ENCODE data around the gene AURKAIP1.
A peak's percentile ranks its signal among the peaks of the same experiment; 100 is the strongest.
"Not testable (repeated sequence)": the region's sequence is repeated elsewhere in the genome, so short reads cannot be mapped to it uniquely, and the experiment has no call there.

Gene AURKAIP1

DNA sequence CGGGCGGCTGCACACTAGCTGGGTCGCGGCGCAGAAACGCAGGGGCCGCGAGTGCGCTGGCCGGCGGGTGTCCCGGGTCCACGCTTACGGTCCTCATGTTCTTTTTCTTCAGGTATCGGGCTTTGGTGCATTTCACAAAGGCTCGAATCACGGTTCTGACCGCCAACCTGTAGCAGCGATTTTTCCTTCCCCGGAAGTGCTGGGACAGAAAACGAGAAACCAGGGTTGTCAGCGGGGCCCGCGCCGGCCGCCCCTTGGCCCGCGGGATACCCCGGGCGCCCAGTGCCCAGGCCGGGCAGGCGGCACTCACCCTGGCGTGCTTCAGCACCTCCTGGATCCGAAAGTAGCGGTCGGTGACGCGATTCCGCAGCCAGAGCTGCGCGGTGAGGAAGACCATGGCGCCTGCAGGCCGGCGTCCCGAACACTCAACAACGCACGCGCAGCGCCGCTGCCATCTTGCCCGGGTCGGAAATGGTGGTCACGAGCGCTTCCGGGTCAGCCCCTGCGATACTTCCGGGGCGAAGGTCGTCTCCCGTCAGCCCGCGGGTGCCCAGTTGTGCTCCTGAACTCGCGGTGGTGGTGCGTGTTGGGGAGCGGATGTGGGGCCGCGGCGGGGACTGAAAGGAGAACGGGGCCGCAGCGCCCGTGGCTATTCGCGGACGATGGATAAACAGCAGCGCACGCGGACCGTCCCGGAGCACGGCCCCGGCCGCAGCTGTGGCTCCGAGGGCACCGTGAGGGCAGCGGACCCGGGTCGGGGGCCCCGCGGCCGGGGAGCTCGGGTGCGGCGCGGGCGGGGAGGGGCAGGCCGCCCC is 32.0 kb upstream of the AURKAIP1 start, which contains the start of gene MRPL20:
TSS of gene MRPL20 (minus strand) at position 473 of the 815 bp plus-strand sequence. CDS start at position 397, 76 bp downstream.
- DNase-seq (ENCODE audit: low read depth in 2 of 2), result peak; percentile 85 to 90

DNA sequence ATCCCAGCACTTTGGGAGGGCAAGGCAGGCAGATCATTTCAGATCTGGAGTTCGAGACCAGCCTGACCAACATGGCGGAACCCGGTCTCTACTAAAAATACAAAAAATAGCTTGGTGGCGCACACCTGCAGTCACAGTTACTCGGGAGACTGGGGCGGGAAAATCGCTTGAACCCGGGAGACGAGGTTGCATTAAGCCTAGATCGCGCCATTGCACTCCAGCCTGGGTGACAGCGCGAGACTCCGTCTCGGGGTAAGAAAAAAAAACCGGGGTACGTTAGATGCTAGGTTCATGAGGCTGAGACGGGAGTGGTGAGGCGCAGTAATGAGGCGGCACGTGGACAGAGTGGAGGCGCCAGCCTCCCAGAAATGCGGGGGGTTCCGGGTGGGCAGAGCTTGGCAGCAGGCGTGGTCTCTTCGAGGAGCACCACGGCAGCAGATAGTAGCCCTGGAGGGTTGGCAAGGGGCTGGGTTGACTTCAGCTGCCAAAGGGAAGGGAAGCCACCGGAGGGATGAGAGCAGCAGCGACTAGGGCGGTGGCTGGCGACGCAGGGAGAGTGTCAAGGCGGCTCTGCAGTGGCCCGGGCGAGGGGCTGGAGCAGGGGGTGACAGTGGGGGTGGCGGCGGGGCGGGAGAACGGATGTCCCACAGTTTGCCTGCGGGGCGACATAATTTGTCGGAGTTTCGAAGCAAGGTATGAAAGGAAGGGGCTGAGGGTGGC is 31.3 kb upstream of the AURKAIP1 start:
- DNase-seq (ENCODE audit: low read depth in 2 of 2), result no peak

DNA sequence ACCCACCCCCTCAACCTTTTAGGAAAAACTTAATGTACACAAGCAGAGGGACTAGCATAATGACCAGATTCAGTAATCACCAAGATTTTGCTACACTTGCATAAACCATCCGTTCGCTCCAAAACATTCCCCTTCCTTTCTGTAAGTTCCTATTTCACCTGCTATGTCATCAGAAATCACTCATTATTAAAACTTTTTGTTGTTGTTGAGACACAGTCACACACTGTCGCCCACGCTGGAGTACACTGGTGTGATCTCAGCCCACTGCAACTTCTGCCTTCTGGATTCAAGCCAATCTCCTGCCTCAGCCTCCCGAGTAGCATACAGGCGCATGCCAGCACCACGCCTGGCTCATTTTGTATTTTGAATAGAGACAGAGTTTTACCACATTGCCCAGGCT is 28.6 kb upstream of the AURKAIP1 start:
- no peak for DNase-seq (ENCODE audit: low read depth in 2 of 2)

DNA sequence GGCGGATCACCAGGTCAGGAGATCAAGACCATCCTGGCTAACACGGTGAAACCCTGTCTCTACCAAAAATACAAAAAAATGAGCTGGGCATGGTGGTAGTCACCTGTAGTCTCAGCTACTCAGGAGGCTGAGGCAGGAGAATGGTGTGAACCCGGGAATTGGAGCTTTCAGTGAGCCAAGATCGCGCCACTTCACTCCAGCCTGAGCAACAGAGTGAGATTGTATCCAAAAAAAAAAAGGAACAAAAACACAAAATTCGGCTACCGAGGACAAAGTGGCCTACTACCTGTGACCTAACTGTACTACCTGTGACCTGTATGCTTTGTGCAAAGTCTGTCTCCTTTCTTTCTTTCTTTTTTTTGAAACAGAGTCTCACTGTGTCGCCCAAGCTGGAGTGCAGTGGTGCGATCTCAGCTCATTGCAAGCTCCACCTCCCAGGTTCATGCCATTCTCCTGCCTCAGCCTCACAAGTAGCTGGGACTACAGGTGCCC is 27.9 kb upstream of the AURKAIP1 start:
- DNase-seq (ENCODE audit: low read depth in 2 of 2), result not testable (repeated sequence)

DNA sequence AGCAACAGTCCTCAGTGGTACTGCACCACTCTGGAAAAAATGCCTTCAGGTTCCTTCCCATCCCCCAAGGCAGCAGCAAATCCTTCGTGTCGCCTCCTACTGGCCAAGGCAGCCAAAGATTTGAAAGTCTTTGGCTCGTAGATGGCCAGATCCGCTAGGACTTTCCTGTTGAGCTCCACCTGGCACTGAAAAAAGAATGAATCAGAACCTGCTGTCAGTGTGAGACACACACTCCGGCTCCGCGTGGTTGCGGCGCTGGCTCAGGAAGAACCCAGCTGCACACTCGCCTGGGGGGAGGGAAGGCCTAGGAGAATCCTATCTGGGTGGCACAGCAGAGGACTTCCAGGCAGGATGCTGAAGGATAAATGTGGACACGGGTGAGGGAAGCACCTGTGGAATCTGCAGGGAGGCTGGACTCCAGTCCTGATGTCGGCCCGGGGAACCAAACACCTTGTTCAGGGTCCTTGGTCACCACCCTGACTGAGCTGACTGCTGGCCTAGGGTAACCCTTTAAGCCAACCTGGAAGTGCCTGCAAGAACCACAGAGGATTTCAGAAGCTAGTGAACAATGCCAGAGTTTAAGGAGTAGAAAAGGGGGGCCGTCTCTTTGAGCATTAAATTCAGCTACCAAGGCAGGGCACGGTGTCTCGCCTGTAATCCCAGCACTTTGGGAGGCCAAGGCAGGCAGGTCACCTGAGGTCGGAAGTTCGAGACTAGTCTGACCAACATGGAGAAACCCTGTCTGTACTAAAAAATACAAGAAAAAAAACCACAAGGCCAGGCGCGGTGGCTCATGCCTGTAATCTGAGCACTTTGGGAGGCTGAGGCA is 27.3 kb upstream of the AURKAIP1 start:
- DNase-seq (ENCODE audit: low read depth in 2 of 2), result no peak

GRCh38 chr1:1401457-1402010 is 26.5 kb upstream of the AURKAIP1 start:
- DNase-seq (ENCODE audit: low read depth in 2 of 2), result no peak

- DNase-seq (ENCODE audit: low read depth in 2 of 2), result no peak
Measured at GRCh38 chr1:1400576-1401456, 25.8 kb upstream of the AURKAIP1 start.

GRCh38 chr1:1399872-1400575 is 25.0 kb upstream of the AURKAIP1 start:
- no peak for DNase-seq (ENCODE audit: low read depth in 2 of 2)

GRCh38 chr1:1399187-1399871 is 24.3 kb upstream of the AURKAIP1 start, which contains the start of gene CCNL2:
TSS of gene CCNL2 (minus strand) at chr1:1399335. CDS start at chr1:1399306, 29 bp downstream.
- peak; percentile 96 to 98 for DNase-seq (ENCODE audit: low read depth in 2 of 2)

DNA sequence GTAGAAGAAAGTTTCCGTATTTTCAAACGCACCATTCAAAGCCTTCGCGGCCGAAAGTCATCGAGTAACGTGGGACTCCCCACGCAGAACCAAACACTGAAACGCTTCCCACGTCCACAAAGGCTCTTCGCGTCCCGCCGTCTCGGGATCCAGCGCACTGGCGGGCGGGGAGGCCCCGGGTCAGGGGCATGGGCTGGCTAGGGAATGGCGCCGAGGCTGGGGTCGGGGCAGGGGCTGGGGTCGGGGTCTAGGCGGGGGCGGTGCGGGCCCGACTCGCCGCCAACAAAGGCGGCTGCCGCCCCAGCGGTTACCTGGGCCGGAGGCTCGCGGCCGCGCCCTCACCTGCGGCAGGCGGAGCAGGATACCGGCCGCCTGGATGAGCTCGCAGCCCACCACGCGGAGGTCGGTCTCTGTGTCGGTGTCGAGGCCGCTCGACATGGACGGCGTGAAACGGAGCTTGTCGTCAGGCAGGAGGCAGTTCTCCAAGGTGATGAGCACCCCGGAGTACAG is 23.7 kb upstream of the AURKAIP1 start:
- DNase-seq (ENCODE audit: low read depth in 2 of 2), result no peak

- DNase-seq (ENCODE audit: low read depth in 2 of 2), result no peak
Measured at GRCh38 chr1:1397839-1398523, 23.0 kb upstream of the AURKAIP1 start.

DNA sequence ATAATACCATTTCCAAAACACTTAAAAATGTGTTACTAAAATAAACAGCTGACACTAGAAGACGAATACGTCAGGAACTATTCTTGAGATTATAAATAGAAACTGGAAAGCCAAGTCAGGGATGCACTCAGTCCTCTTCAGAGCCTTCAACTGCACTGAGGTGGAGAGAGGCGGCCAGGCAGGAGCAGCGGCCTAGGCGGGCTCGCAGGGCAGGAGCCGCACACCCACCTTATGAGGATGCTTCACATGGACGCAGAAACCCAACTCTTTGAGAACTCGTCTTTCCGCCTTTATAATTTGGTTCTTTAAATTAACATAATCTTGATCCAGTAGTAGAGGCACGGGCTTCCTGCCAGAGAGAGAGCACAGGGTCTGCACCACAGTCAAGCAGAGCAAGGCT is 20.2 kb upstream of the AURKAIP1 start:
- DNase-seq (ENCODE audit: low read depth in 2 of 2), result no peak

DNA sequence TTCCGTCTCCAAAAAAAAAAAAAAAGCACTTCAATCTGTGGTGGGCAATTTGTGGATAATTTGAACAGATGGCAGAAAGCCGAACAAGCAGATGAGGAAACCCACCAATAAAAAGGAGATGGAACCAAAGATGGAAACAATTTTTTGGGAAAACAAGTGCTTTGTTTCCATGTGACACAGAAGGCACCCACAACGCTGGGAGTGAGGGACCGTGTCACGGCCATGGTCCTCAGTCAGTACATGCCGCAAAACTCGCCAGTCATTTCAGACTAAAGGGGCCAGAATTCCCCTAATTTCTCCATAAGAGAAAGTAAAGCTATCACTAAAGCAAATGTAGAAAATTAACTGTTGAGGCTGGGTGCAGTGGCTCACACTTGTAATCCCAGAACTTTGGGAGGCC is 19.1 kb upstream of the AURKAIP1 start:
- no peak for DNase-seq (ENCODE audit: low read depth in 2 of 2)

GRCh38 chr1:1393428-1393827 is 18.4 kb upstream of the AURKAIP1 start:
- DNase-seq (ENCODE audit: low read depth in 2 of 2), result no peak

DNA sequence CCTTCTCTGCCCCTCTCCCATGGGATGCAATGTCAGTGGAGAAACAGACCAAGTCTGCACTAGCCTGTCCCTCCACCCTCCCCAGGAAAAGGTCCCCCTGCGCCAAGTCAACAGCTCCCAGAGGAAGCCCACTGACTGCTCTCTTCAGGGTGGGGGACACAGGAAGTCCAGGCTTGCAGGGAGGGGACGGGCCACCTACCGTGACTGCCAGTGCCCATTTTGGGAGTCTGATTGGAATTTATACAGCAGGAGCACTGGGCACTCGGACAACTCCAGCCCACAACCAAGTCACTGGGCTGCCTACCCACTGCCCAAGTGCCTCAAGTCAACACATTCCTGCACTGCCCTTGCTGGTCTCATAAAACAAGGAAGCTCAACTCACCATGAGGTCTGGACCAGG is 18.0 kb upstream of the AURKAIP1 start:
- no peak for DNase-seq (ENCODE audit: low read depth in 2 of 2)

DNA sequence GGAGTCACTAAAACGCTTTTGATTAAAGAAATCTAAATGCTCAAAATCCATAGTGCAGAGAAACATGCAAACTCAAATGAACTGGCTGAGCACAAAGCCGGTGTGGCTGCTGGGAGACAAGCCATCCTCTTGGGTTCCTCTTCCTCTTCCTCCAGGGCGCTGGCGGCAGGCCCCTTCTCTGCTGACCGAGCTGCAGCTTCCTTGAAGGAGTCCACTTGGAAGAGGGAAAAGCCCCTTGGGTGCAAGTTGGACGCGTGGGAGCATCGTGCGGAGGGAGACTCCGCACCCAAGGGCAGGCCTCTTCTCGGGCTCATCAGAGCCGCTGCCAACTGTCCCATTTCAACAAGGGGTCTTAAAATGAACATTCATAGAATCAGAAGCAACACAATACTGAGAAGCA is 16.2 kb upstream of the AURKAIP1 start:
- no peak for DNase-seq (ENCODE audit: low read depth in 2 of 2)

- no peak for DNase-seq (ENCODE audit: low read depth in 2 of 2)
Measured at GRCh38 chr1:1390675-1391074, 15.7 kb upstream of the AURKAIP1 start.

- DNase-seq (ENCODE audit: low read depth in 2 of 2), result no peak
Measured at GRCh38 chr1:1388078-1388472, 13.1 kb upstream of the AURKAIP1 start.
